Urothelium cell line (cell line): ENCODE data around the gene ASB17.
"Not testable (repeated sequence)": the region's sequence is repeated elsewhere in the genome, so short reads cannot be mapped to it uniquely, and the experiment has no call there.

Source experiments
- DNase-seq: peaks from one replicate; pipeline ENCODE4 v3.0.0; 2011; ENCODE audit warnings: low spot score, mixed read lengths
- FAIRE-seq: peaks from 2 replicates; lab custom pipeline; 2011; peaks lifted over from hg19 to GRCh38; lab: Jason Lieb, UNC

ASB17 gene

GRCh38 chr1:75932304-75932703, at the start of gene ASB17:
Gene ASB17 (minus strand): TSS chr1:75932404. CDS start chr1:75932291, 113 bp downstream.
- no peak for FAIRE-seq
- no peak for DNase-seq

- no peak for FAIRE-seq
Measured at GRCh38 chr1:75980972-75981897, 49.0 kb upstream of the ASB17 start.

GRCh38 chr1:75970631-75971030, 38.4 kb upstream of the ASB17 start:
- no peak for DNase-seq
- no peak for FAIRE-seq

More at GRCh38 chr1:75980972-75981897, 49.0 kb upstream of the ASB17 start:
- no peak for DNase-seq

- no peak for DNase-seq
Measured at GRCh38 chr1:75969550-75969949, 37.3 kb upstream of the ASB17 start.

GRCh38 chr1:75967719-75968118, 35.5 kb upstream of the ASB17 start:
- FAIRE-seq = no peak
- DNase-seq = no peak

More at GRCh38 chr1:75969550-75969949, 37.3 kb upstream of the ASB17 start:
- FAIRE-seq = no peak

- FAIRE-seq (no peak), DNase-seq (no peak)
Measured at GRCh38 chr1:75964760-75965408, 32.7 kb upstream of the ASB17 start.

- FAIRE-seq = not testable (repeated sequence)
- peak; percentile 4 for DNase-seq
Measured at GRCh38 chr1:75964110-75964759, 32.0 kb upstream of the ASB17 start.

GRCh38 chr1:75954586-75954985, 22.4 kb upstream of the ASB17 start:
- no peak for FAIRE-seq
- peak; percentile 40 for DNase-seq

GRCh38 chr1:75953461-75953860, 21.3 kb upstream of the ASB17 start:
- DNase-seq (no peak), FAIRE-seq (no peak)

GRCh38 chr1:75952016-75952415, 19.8 kb upstream of the ASB17 start:
- FAIRE-seq = no peak
- no peak for DNase-seq

GRCh38 chr1:75950176-75950575, 18.0 kb upstream of the ASB17 start:
- DNase-seq = no peak
- no peak for FAIRE-seq

- DNase-seq, FAIRE-seq: not testable (repeated sequence)
Measured at GRCh38 chr1:75943037-75943436, 10.8 kb upstream of the ASB17 start.

- no peak for DNase-seq
- FAIRE-seq = no peak
Measured at GRCh38 chr1:75937034-75937433, 4.8 kb upstream of the ASB17 start.

GRCh38 chr1:75922698-75923097, 9.5 kb downstream of the ASB17 start:
- DNase-seq (no peak), FAIRE-seq (no peak)

GRCh38 chr1:75916834-75917233, 15.4 kb downstream of the ASB17 start:
- DNase-seq (no peak), FAIRE-seq (no peak)

- FAIRE-seq (peak; percentile 78), DNase-seq (peak; percentile 30)
Measured at GRCh38 chr1:75908717-75909152, 23.5 kb downstream of the ASB17 start.

- no peak for FAIRE-seq
- DNase-seq = no peak
Measured at GRCh38 chr1:75901371-75901770, 30.8 kb downstream of the ASB17 start.

GRCh38 chr1:75884437-75884836, 47.8 kb downstream of the ASB17 start:
- FAIRE-seq (no peak), DNase-seq (no peak)

- FAIRE-seq (no peak), DNase-seq (no peak)
Measured at GRCh38 chr1:75879985-75880384, 52.2 kb downstream of the ASB17 start.

GRCh38 chr1:75870951-75871350, 61.3 kb downstream of the ASB17 start:
- DNase-seq (no peak), FAIRE-seq (no peak)
